Activated CD4-positive, alpha-beta T cell treated with anti-CD3 and anti-CD28 coated beads, Interleukin-2, amount 50 U/mL, for 16 hours (primary cell): ENCODE results near the gene MCM8.

ENCODE experiments used
- DNase-seq: peaks from one replicate; pipeline ENCODE4 v3.0.0-alpha.2; 2020

Gene MCM8

GRCh38 chr20:5950271-5951031 lies at the start of gene MCM8, which contains the start of gene TRMT6:
MCM8 (plus strand) TSS chr20:5950652; CDS start chr20:5952016, 1,364 bp downstream.
TRMT6 (minus strand) TSS chr20:5950533; CDS start chr20:5950405, 128 bp downstream.
- peak; percentile 98 for DNase-seq

- no peak for DNase-seq
Measured at GRCh38 chr20:5900908-5901307, 49.5 kb upstream of the MCM8 start.

GRCh38 chr20:5908981-5909380 lies 41.5 kb upstream of the MCM8 start:
- no peak for DNase-seq

GRCh38 chr20:5910186-5910585 lies 40.3 kb upstream of the MCM8 start:
- DNase-seq = no peak

GRCh38 chr20:5913166-5913565 lies 37.3 kb upstream of the MCM8 start:
- DNase-seq = no peak

- no peak for DNase-seq
Measured at GRCh38 chr20:5914859-5915258, 35.6 kb upstream of the MCM8 start.

- peak; percentile 65 for DNase-seq
Measured at GRCh38 chr20:5918856-5919625, 31.4 kb upstream of the MCM8 start.

GRCh38 chr20:5919626-5920544 lies 30.6 kb upstream of the MCM8 start:
- DNase-seq = peak; percentile 61

- DNase-seq = no peak
Measured at GRCh38 chr20:5920581-5920980, 29.9 kb upstream of the MCM8 start.

- no peak for DNase-seq
Measured at GRCh38 chr20:5923493-5923892, 27.0 kb upstream of the MCM8 start.

GRCh38 chr20:5925551-5925950 lies 24.9 kb upstream of the MCM8 start:
- no peak for DNase-seq

- DNase-seq = no peak
Measured at GRCh38 chr20:5927749-5928462, 22.5 kb upstream of the MCM8 start.

- DNase-seq = no peak
Measured at GRCh38 chr20:5928836-5929715, 21.4 kb upstream of the MCM8 start.

GRCh38 chr20:5931411-5931810 lies 19.0 kb upstream of the MCM8 start:
- DNase-seq = no peak

GRCh38 chr20:5932796-5933195 lies 17.7 kb upstream of the MCM8 start:
- no peak for DNase-seq

GRCh38 chr20:5933802-5934436 lies 16.5 kb upstream of the MCM8 start:
- DNase-seq = peak; percentile 35

- no peak for DNase-seq
Measured at GRCh38 chr20:5935384-5935783, 15.1 kb upstream of the MCM8 start.

GRCh38 chr20:5936238-5936637 lies 14.2 kb upstream of the MCM8 start:
- DNase-seq = no peak

- no peak for DNase-seq
Measured at GRCh38 chr20:5938456-5939029, 11.9 kb upstream of the MCM8 start.

GRCh38 chr20:5945963-5946362 lies 4.5 kb upstream of the MCM8 start:
- DNase-seq = peak; percentile 49
